ENCODE data around the gene FYCO1.
"Not testable (repeated sequence)": the region's sequence is repeated elsewhere in the genome, so short reads cannot be mapped to it uniquely, and the experiment has no call there.

The FYCO1 gene

GRCh38 chr3:46010519-46011113, 15.0 kb upstream of the FYCO1 start:
- no peak for DNase-seq (ENCODE audit: low read depth in 2 of 2)

- no peak for DNase-seq (ENCODE audit: low read depth in 2 of 2)
Measured at GRCh38 chr3:46008058-46008457, 12.4 kb upstream of the FYCO1 start.

DNA sequence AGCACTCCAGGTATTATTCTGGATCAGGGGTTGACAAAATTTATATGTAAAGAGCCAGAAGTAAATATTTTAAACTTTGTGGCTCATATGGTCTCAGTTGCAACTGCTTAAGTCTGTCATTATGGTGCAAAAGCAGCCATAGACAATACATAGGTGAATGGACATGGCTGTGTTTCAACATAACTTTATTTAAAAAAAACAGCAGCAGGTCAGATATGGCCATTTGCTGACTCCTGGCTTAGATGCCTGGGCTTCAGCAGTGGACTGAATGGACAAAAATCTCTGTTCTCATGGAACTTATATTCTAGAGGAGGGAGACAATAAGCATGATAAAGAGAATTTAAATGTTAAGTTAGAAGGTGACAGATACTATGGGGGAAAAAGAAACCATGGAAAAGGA, 11.7 kb upstream of the FYCO1 start:
- no peak for DNase-seq (ENCODE audit: low read depth in 2 of 2)

- no peak for DNase-seq (ENCODE audit: low read depth in 2 of 2)
Measured at GRCh38 chr3:46006238-46007032, 10.8 kb upstream of the FYCO1 start.

GRCh38 chr3:46003706-46004105, 8.1 kb upstream of the FYCO1 start:
- DNase-seq (ENCODE audit: low read depth in 2 of 2) = not testable (repeated sequence)

DNA sequence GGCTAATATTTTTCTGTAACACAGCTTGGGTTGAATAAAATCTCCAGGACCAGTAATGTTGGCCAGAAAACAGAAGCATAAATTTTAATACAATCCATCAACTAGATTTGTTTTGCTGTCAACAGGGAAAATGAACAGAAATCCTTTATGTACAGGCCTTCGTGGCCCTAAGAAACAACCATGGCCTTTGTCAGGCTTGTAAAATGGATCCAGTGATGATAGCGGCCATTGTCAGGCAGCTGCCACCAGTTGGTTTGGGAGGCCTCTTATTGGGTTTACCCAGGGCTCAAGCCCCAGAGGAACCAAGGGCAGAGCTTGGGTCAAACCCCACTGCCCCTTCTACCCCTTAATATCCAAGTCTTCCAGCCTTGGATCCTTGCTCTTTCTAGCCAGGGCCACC, 5.6 kb upstream of the FYCO1 start:
- no peak for DNase-seq (ENCODE audit: low read depth in 2 of 2)

GRCh38 chr3:45997942-45998341, 2.3 kb upstream of the FYCO1 start:
- DNase-seq (ENCODE audit: low read depth in 2 of 2) = no peak

DNA sequence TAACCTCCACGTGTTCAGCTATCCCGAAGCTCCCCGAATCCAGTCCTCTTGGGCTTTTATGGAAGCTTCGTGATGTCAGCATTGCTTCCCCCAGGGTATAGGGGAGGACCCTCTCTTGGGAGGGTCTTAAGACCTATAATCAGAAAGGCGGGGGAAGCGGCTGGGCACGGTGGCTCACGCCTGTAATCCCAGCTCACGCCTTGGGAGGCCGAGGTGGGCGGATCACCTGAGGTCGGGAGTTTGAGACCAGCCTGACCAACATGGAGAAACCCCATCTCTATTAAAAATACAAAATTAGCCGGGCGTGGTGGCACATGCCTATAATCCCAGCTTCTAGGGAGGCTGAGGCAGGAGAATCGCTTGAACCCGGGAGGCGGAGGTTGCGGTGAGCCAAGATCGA, 1.9 kb upstream of the FYCO1 start:
- DNase-seq (ENCODE audit: low read depth in 2 of 2) = not testable (repeated sequence)

GRCh38 chr3:45994419-45995235, 997 bp downstream of the FYCO1 start:
- DNase-seq (ENCODE audit: low read depth in 2 of 2) = peak in 1 of 2 donors; percentile 52

DNA sequence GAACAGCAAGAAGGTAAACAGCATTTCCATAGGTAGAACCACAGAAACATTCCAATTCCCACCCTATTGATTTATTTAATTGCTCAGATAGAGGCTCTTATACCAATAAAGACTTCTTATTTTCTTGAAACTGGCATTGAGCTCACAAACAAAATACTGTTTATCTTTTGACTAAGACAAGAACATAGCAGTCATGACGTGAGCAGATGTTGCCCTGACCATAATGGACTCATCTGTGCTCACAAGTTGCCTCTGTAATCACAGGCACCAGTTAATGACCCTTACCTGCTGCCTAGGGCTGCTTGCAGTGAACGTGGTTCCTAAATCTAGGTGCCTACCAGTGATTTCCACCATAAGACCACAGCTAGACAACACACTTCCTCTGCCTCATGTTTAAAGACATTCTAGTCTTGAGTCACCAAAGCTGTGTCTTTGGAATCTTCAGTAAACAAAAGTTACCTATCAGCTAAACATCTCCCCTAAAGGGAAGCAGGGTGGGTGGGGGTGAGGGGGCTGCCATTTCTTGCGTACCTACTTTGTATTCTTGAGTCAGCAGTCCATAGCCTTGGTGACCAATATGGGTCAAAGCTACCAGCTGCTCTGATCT, 2.1 kb downstream of the FYCO1 start:
- DNase-seq (ENCODE audit: low read depth in 2 of 2) = no peak

- no peak for DNase-seq (ENCODE audit: low read depth in 2 of 2)
Measured at GRCh38 chr3:45992821-45993221, 2.8 kb downstream of the FYCO1 start.

DNA sequence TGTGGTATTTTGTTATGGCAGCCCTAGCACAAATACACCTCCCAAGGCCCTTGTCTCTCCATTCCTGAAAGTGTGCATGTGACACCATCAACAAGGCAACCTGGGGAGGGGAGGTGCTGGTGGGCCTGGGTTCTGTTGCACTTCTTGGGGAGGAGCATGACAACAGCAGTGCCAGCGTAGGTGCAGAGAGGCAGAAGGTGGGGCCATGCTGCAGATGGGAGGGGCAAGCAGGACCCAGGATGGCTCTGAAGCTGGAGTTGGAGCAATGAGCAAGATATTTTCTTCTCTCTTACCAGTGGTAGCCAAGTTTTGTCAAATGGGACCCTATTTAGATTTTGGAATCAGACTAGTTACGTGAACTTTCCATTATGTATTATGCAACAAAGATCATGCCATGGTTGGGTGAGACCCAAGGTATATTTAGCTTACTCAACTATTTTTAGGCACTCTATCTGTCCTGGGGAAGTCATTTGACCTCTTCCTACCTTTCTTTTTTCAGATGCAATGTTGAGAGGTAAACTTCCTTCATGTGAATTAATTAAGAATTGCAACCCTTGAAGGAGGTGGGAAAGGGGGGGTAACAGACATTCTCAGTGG, 3.4 kb downstream of the FYCO1 start:
- DNase-seq (ENCODE audit: low read depth in 2 of 2) = no peak

DNA sequence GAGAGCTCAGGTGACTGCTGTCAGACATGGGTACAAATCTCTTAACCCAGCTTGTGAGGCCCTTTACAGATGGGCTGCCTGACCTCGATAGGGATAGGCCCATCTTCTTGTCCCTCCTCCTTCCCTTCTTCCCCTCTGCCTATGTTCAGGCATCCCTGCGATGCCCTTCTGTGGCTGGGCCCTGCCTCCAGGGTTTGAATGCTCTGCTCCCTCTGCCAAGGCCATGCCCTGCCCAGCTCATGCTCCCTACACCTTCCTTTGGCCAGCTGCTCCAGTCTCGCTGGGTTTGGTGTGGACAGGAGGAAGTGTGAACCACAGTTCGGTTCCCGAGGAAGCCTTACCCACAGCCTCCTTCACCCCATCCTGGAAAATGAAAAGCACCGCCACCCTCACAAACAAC, 4.3 kb downstream of the FYCO1 start:
- DNase-seq (ENCODE audit: low read depth in 2 of 2) = no peak

DNA sequence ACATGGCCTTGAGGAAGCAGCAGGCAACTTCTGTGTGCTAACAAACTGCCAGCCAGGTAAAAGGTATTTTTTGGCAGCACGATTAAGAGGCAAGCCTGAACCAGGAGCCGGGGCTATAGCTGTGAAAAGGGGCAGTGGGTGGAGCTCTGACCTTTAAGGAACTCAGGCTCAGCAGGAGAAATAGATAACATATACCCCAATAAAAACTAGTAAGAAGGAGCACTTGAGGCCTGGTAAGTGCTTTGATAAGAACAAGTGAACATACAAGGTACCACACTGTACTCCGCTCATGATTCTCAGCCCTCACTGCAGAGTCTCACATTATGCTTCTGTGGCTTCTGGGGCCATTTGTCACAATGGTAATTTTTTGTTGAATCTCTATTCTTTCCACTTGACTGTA, 5.4 kb downstream of the FYCO1 start:
- no peak for DNase-seq (ENCODE audit: low read depth in 2 of 2)

- DNase-seq (ENCODE audit: low read depth in 2 of 2) = no peak
Measured at GRCh38 chr3:45988804-45989203, 6.8 kb downstream of the FYCO1 start.

DNA sequence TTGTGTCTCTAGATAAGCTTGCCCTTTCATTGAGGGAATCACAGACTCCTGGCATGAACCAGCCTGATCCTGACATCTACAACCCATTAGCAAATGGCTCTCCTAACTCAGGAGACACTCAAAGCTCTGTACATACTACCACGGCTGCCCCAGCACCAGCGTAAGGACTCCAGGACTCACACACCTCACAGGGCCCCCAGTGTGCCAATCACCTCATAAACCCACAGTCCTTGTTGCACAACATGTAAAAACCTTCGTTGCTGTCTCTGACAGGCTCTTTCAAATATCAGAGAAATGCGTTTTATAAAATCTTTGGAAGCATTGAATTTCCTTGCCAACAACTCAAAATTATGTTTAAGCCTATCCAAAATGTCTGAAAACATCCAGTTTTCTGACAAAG, 7.3 kb downstream of the FYCO1 start:
- no peak for DNase-seq (ENCODE audit: low read depth in 2 of 2)

DNA sequence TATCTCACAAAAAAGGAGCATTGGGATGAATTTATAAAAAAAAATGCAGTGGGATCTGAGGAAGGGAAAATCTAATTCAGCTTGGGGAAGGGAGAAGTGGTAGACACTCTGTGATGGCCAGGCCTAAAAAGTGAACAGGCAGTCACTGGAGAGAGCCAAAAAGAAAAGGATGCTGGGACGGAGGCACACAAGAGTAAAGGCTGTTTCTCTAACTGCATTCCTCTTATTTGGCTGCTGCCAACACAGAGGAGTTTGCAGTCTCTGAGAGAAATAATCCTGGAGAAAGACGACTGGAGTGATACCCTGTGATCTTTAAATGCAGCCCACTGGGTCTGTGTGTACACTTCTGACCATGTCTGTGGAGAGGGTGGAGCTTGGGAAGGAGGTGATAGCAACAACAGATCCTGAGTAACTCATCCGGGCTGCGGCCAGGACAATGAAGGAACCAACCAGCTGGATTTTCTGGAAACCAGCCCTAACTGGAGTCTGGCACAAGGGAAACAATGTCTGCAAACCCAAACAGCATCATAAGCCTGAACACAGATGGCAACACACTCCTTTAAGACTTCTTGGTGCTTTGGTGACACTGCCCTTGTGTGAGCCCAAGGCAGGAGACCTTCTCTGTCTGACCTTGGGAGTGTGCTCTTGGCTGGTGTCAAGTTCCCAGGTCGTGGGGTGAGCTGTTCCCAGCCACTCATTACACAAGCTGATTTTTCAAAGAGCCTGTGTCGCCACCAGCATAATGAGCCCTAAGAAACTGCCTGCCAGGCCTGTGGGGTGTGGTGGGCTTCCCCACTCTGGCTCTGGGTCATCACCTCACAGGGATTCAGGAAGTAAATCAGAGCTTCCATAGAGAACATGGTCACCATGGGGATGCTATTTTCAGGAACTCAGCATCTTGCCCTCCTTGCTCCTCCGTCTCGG, 8.0 kb downstream of the FYCO1 start:
- no peak for DNase-seq (ENCODE audit: low read depth in 2 of 2)

- DNase-seq (ENCODE audit: low read depth in 2 of 2) = no peak
Measured at GRCh38 chr3:45986303-45986982, 9.2 kb downstream of the FYCO1 start.

DNA sequence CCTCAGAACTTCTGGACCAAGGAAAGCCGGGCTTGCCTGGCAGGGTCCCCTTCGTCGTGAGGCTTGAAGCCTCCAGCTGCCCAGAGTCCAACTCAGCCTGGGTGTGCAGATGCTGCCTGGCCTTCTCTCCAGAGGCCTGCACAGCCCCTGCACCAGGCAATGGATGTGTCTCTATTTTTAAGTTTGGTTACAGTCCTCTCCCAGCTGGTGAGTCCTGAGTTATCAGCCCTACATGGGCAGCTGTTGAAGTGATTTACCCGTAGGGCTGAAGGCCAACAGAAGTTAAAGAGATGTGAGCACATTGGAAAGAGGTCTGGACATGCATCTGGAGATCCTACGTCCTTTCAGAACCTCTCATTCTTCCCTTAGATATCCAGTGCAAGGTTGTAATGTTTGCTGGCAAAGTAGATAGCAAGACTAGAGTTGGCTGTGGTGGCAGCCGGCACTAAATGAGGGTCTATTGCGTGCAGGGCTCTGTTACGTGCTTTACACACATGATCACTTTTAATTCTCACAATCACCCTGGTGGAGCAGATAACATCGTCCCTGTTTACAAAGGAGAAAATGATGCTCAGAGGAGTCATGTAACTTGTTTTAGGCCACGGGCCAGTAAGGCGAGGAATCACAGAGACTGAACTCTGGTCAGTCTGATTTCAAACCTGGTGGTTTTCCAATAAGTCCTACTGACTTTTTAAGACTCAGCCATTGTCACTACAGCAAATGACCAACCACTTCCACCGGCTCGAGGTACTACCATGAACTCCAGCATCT, 9.9 kb downstream of the FYCO1 start:
- DNase-seq (ENCODE audit: low read depth in 2 of 2) = no peak
